Activated CD4-positive, CD25-positive, alpha-beta regulatory T cell (primary cell): ENCODE results near the gene CRYGB.
"Not testable (repeated sequence)": the region's sequence is repeated elsewhere in the genome, so short reads cannot be mapped to it uniquely, and the experiment has no call there.

Experiments used
- DNase-seq, 4 experiments: peaks; one replicate each; lab custom pipeline; 2025; lab: John Stamatoyannopoulos, UW

Gene CRYGB

DNA sequence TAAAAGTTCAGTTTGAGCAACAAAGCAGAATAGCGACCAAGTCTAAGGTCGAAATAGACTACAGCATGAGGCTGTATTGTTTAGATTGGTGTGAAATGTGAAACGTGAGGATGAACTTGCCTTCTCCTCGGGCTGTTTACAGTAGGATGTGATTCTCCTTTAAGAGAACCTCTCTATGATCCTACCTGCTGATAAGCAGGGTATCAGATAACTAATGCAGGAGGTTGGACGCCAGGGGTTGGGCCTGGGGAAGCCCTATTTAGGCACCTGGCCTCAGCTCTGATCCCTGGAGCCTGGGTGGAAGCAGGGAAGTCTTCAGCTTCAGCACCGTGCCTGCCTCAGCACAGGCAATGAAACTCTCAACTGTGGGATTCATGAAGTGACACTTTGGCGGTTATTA is 33.0 kb downstream of the CRYGB start:
- no peak for DNase-seq

DNA sequence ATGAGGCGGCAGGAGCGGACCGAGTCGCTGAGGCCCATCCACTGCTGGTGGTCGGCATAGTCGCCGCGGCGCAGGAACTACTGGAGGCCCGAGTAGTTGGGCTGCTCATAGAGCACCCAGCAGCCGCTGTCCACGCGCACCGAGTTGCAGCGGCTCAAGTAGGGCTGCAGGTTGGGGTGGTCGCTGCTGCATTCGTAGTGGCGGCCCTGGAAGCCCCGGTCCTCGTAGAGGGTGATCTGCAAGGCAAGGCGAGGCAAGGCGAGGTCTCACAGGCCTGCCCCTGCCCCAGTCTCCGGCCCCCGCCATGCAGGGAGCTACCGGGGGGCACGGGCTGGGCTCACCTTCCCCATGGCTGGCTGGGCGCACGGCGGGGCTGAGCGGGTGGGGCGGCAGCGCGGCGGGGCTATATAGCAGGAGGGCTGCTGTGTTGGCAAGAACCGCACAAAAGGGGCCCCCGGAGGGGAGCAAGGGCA is 33.6 kb downstream of the CRYGB start:
- not testable (repeated sequence) for DNase-seq

- DNase-seq = no peak
Measured at GRCh38 chr2:208103616-208104015, 42.3 kb downstream of the CRYGB start.

DNA sequence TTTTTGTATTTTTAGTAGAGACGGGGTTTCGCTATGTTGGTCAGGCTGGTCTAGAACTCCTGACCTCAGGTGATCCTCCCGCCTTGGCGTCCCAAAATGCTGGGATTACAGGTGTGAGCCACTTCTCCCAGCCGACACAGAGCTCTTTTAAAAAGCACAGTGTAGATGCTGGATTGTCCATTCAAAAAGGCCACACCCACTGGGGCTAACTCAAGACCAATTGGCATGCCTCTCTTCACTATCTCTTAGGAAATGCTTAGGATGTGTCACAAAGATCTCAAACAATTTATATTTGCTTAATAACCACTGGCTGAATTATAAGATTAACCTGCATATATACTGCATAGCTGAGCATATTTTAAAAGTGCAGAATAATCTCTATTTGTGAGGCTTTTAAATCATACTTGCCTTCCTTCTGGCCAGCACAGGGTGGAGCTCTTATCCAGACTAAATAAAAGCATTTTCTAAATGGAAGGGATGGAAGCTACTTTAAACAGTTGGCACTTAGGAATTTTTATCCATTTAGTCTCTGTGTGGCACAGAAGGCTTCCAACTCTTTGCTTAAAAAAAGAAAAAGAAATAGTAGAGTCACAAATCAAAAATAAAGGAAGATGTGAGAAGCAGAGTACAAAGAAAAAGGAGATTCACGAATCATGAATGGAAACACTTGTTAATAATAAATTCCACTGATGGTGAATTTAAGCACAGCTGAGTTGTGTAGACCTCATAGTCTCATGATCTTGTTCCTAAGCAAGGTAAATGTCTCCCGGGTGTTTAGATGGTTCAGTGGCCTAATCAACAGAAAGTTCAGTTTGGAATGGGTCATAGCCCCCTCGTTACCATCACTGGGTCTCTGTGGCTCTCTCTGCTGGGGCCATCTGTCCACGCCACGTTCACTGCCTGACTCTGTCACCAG is 44.0 kb downstream of the CRYGB start:
- no peak for DNase-seq

GRCh38 chr2:208099682-208100470 is 46.1 kb downstream of the CRYGB start:
- DNase-seq = no peak

DNA sequence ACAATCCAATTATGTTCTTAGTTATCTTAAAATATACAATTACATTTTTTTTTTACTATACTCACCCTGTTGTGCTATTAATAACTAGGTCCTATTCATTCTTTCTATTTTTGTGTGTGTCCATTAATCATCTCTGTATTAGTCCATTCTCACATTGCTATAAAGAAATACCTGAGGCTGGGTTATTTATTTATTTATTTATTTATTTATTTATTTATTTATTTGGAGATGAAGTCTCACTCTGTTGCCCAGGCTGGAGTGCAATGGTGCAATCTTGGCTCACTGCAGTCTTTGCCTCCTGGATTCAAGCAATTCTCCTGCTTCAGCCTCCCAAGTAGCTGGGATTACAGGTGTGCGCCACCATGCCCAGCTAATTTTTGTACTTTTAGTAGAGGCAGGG is 47.3 kb downstream of the CRYGB start:
- not testable (repeated sequence) for DNase-seq

GRCh38 chr2:208098267-208098666 is 47.7 kb downstream of the CRYGB start:
- no peak for DNase-seq

DNA sequence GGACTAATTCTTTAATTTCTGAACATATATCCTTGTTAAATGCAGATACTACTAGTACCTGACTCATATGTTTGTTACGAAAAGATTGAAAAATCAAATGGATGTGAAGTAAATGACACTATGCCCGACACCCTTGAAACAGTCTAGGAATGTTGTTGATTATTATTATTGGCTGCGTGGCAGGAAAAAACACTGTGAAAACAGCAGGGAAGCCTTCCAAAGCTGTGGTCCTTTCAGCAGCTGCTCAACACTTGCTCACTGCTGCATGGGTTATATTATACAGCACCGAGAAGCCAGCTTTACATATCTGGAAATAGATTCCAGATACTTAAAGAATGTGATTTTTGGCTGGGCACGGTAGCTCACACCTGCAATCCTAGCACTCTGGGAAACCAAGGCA is 48.2 kb downstream of the CRYGB start:
- DNase-seq = no peak

- no peak for DNase-seq
Measured at GRCh38 chr2:208097313-208097712, 48.6 kb downstream of the CRYGB start.

GRCh38 chr2:208096080-208096479 is 49.9 kb downstream of the CRYGB start:
- DNase-seq = no peak

DNA sequence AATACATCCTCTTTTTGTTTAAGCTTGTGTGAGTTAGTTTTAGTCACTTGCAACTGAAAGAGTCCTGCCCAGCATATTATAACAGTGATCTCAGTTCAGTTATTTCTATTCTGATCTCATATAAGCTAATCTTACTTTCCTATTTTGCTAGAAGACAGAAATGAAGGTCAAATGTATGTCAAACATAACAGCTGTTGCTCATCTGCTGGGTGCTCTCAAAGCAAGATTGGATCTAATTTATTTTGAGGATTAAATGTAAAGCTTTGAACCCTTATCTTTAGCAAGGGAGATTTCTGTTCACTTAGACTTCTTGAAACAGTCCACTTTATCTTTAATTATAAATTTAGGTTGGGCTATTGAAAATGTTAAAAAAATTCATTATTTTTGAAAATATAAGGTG is 52.8 kb downstream of the CRYGB start:
- DNase-seq = no peak
